Measurements from ENCODE around the gene SCUBE1.

SCUBE1 gene

DNA sequence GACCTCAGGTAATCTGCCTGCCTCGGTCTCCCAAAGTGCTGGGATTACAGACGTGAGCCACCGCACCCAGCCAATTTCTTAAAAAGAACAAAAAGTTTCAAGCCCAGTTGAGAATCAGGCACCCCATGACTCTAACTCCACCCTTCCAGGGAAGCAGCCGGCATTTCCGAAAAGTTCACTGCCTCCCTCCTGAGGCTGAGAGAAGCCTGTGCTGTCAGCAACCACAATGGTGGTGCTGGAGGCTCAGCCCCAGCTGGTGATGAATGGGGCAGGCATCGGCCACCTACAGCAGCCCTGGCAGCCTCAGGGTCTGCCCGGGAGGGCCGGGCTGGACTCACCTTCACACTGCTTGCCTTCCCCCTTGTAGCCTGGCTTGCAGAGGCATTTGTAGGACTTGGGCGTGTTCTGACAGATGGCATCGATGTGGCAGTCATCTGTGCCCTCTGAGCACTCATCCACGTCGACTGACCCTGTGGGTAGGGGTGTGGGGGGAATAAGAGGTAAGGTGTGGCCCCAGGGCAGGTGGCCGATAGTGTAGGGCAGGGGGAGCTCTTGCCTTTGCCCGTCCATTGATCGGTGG is 4.3 kb downstream of the SCUBE1 start:
- no peak for DNase-seq (ENCODE audit: low spot score)
- no peak for TF ChIP-seq CTCF (conservative IDR thresholded peaks at IDR 0.05; ENCODE audit: low read depth)
- no peak overlapping the region for H3K27ac ChIP-seq
- ChIA-PET POLR2A (ENCODE audit: low non-redundant PET) (no interaction called here), CTCF (no interaction called here)

DNA sequence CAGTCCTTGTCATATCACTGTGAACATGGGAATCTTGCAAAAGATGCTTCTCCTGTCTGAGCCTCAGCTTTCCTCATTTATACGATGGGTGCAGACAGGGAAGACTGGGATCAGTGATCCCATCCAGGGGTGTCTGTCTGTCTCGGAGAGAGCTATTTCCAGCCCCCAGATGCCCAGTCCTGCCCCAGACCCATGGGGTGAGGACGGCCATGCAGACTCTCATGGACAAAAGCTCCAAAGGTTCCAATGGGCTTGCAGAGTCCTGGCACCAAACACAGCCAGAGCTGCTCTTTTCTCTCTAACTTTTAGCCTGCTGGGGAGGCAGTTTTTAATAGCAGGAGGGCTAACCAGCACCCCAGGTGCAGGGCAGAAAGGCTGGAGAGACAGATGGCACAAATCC is 5.2 kb downstream of the SCUBE1 start:
- DNase-seq (ENCODE audit: low spot score), result no peak
- CTCF ChIA-PET, result no interaction called here
- POLR2A ChIA-PET (ENCODE audit: low non-redundant PET), result no interaction called here
- H3K27ac ChIP-seq, result no peak overlapping the region
- TF ChIP-seq CTCF (conservative IDR thresholded peaks at IDR 0.05; ENCODE audit: low read depth), result no peak

DNA sequence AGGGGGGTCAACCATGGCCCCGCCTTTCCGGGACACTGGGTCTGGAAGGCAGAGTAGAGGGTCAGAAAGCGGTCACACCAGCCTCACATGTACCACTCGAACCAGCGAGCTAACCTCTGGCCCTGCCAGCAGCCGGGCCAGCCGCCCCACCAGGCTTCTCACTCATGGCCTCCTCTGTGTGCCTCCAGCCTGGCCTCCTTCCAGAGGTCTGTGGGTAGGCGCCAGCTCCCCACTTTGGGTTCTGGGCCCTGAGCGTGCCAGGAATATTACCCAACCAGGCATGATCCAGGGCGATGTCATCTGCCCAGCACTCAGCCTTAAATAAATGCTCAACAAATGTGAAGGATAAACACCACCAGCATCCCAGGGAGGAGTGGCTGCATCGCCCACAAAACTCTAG is 5.8 kb downstream of the SCUBE1 start:
- POLR2A ChIA-PET (ENCODE audit: low non-redundant PET), result no interaction called here
- CTCF ChIA-PET, result no interaction called here
- no peak for TF ChIP-seq CTCF (conservative IDR thresholded peaks at IDR 0.05; ENCODE audit: low read depth)

GRCh38 chr22:43334378-43334777 is 8.8 kb downstream of the SCUBE1 start:
- TF ChIP-seq CTCF (conservative IDR thresholded peaks at IDR 0.05; ENCODE audit: low read depth), result no peak
- ChIA-PET POLR2A (ENCODE audit: low non-redundant PET) (no interaction called here), CTCF (no interaction called here)
- H3K27ac ChIP-seq, result no peak overlapping the region
- no peak for DNase-seq (ENCODE audit: low spot score)

More for the DNA sequence above, 5.8 kb downstream of the SCUBE1 start:
- no peak for DNase-seq (ENCODE audit: low spot score)
- no peak overlapping the region for H3K27ac ChIP-seq

- POLR2A ChIA-PET (ENCODE audit: low non-redundant PET), result no interaction called here
- no peak overlapping the region for H3K27ac ChIP-seq
- TF ChIP-seq CTCF (conservative IDR thresholded peaks at IDR 0.05; ENCODE audit: low read depth), result no peak
- no peak for DNase-seq (ENCODE audit: low spot score)
- CTCF ChIA-PET, result interaction anchor here (0.6 kb wide), 1 partner anchor 11 kb away, joined by 3 read pairs; no protein-coding TSS in a partner anchor
Observed at GRCh38 chr22:43333978-43334377, 9.2 kb downstream of the SCUBE1 start.

- POLR2A ChIA-PET (ENCODE audit: low non-redundant PET), result no interaction called here
- TF ChIP-seq CTCF (conservative IDR thresholded peaks at IDR 0.05; ENCODE audit: low read depth), result no peak
- CTCF ChIA-PET, result no interaction called here
- no peak overlapping the region for H3K27ac ChIP-seq
- DNase-seq (ENCODE audit: low spot score), result no peak
Observed at GRCh38 chr22:43333156-43333555, 10.0 kb downstream of the SCUBE1 start.
